Measurements from ENCODE around the gene VARS2. TPM values are rescaled to one million over a fixed set of nuclear protein-coding genes. Genes with fewer than 3 reads are reported as not detected.
A peak's percentile ranks its signal among the peaks of the same experiment; 100 is the strongest.

The VARS2 gene
- polyA plus RNA-seq, 1 of the 3 experiments (the other 2 are of a cell fraction): 31.2 TPM

DNA sequence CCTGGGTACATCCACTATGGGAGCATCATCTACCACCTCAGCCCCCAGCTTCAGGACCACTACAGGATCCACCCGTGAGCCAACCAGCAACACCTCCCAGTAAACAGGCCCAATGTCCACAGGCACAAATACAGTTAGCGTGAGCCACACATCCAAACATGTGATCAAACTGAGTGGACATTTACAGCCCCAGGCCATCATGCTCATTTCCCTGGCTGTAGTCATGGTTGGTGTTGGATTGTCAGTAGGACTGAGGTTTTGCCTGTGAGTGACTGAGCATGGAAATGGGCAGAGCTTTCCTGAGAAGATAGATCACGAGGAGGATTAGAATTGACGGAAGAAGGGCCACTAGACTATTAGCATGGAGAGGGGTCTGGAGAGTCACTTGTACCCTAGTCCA is 58.8 kb downstream of the VARS2 start:
- Histone ChIP-seq H3K4me1 (ENCODE audit: control insufficient read depth in 1 of 2, insufficient read depth in 2 of 2, low read depth in 1 of 2, low read length in 1 of 2) (no peaks in the 10 kb centered on the region), H3K9ac (no peak overlapping the region), H3F3A (replicated peaks; ENCODE audit: insufficient read depth) (no peaks in the 10 kb centered on the region), H2AFZ (ENCODE audit: low read depth) (no peak overlapping the region), H3K4me2 (no peak overlapping the region), H3K27me3 (ENCODE audit: insufficient read depth) (no peaks in the 10 kb centered on the region; the same call in 1 of the 2 replicates), H3K4me3 (ENCODE audit: low read depth in 2 of 2, low read length in 1 of 2) (no peak overlapping the region), H3K9me2 (no peaks in the 10 kb centered on the region), H3K36me3 (replicated peaks in 1 of 2; ENCODE audit: control insufficient read depth in 1 of 2, insufficient read depth in 2 of 2, low read length in 1 of 2) (no peaks in the 10 kb centered on the region), H3K79me2 (ENCODE audit: insufficient read depth) (no peaks in the 10 kb centered on the region), H4K20me1 (ENCODE audit: insufficient read depth) (no peaks in the 10 kb centered on the region), H3K27ac (ENCODE audit: low read depth in 2 of 2, low read length in 1 of 2) (no peak overlapping the region), H3K9me3 (no peaks in the 10 kb centered on the region)
- no peak for TF ChIP-seq FOXJ3 (CRISPR knock-in tag; IDR thresholded peaks at IDR 0.05)
- TF ChIP-seq RFX5 (IDR thresholded peaks at IDR 0.05; ENCODE audit: low read length): no peak
- TF ChIP-seq, protein P1, sequence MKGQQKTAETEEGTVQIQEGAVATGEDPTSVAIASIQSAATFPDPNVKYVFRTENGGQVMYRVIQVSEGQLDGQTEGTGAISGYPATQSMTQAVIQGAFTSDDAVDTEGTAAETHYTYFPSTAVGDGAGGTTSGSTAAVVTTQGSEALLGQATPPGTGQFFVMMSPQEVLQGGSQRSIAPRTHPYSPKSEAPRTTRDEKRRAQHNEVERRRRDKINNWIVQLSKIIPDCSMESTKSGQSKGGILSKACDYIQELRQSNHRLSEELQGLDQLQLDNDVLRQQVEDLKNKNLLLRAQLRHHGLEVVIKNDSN (IDR thresholded peaks at IDR 0.05; ENCODE audit: borderline replicate concordance, low read depth): no peak
- no peak for TF ChIP-seq EP300 (IDR thresholded peaks at IDR 0.05; ENCODE audit: borderline replicate concordance in 1 of 2, low read depth in 1 of 2, low read length in 1 of 2)
- TF ChIP-seq, protein P2, sequence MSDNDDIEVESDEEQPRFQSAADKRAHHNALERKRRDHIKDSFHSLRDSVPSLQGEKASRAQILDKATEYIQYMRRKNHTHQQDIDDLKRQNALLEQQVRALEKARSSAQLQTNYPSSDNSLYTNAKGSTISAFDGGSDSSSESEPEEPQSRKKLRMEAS (IDR thresholded peaks at IDR 0.05; ENCODE audit: low read depth): no peak
- TF ChIP-seq, protein P3, sequence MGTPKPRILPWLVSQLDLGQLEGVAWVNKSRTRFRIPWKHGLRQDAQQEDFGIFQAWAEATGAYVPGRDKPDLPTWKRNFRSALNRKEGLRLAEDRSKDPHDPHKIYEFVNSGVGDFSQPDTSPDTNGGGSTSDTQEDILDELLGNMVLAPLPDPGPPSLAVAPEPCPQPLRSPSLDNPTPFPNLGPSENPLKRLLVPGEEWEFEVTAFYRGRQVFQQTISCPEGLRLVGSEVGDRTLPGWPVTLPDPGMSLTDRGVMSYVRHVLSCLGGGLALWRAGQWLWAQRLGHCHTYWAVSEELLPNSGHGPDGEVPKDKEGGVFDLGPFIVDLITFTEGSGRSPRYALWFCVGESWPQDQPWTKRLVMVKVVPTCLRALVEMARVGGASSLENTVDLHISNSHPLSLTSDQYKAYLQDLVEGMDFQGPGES (IDR thresholded peaks at IDR 0.05; ENCODE audit: low read depth, low read length): no peak
- no peak for TF ChIP-seq SMC3 (IDR thresholded peaks at IDR 0.05; ENCODE audit: low read depth, low read length)
- TF ChIP-seq, protein P4, sequence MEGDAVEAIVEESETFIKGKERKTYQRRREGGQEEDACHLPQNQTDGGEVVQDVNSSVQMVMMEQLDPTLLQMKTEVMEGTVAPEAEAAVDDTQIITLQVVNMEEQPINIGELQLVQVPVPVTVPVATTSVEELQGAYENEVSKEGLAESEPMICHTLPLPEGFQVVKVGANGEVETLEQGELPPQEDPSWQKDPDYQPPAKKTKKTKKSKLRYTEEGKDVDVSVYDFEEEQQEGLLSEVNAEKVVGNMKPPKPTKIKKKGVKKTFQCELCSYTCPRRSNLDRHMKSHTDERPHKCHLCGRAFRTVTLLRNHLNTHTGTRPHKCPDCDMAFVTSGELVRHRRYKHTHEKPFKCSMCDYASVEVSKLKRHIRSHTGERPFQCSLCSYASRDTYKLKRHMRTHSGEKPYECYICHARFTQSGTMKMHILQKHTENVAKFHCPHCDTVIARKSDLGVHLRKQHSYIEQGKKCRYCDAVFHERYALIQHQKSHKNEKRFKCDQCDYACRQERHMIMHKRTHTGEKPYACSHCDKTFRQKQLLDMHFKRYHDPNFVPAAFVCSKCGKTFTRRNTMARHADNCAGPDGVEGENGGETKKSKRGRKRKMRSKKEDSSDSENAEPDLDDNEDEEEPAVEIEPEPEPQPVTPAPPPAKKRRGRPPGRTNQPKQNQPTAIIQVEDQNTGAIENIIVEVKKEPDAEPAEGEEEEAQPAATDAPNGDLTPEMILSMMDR (IDR thresholded peaks at IDR 0.05): no peak
- TF ChIP-seq, protein P5, sequence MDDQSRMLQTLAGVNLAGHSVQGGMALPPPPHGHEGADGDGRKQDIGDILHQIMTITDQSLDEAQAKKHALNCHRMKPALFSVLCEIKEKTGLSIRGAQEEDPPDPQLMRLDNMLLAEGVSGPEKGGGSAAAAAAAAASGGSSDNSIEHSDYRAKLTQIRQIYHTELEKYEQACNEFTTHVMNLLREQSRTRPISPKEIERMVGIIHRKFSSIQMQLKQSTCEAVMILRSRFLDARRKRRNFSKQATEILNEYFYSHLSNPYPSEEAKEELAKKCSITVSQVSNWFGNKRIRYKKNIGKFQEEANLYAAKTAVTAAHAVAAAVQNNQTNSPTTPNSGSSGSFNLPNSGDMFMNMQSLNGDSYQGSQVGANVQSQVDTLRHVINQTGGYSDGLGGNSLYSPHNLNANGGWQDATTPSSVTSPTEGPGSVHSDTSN (IDR thresholded peaks at IDR 0.05): no peak
- DNase-seq: no peak
- ChIA-PET CTCF (interaction anchor here (2.3 kb wide), 1 partner anchor 107 kb away, joined by 6 read pairs; no protein-coding TSS in a partner anchor), POLR2A (no interaction called here)
- WGBS (ENCODE audit: low lambda C conversion rate): 74% methylated on average over 4 of the region's 4 CpGs

DNA sequence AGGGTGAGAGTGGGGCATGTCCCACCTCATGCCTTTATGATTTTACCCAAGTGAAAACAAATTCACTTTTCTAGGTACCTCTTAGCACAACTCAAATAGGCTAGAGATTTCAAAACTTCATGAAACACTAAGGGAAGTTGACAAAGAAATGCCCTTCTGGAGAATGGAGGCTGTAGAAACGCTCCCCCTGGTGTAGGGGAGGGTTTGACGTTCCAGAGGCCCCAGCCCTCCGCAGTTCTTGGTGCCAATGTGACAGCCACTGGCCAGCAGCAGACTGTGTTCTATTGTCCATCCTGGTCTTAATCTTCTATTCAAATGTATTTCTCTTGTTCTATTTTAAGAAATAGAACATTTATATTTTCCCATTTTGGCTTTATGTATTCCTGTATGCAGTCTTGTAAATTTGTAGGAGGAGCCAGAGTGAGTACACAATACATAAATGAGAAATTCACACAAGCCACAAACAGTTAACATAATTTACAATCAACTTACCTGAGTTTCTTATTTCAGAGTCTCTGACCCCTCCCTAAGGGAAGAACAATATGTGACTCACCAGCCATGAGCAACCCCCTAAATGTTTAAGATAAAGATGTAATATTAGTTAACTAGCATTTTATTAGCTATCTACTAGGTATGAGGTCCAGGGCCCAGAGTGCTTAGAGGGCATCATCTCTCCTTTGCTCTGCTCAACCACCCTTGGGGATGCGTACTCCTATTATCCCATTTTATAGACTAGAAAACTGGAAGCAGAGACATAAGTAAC is 60.6 kb downstream of the VARS2 start:
- H3K9me3 ChIP-seq: no peaks in the 10 kb centered on the region
- H2AFZ ChIP-seq (ENCODE audit: low read depth): no peak overlapping the region
- no peaks in the 10 kb centered on the region for H3K36me3 ChIP-seq (replicated peaks in 1 of 2; ENCODE audit: control insufficient read depth in 1 of 2, insufficient read depth in 2 of 2, low read length in 1 of 2)
- no peaks in the 10 kb centered on the region for H4K20me1 ChIP-seq (ENCODE audit: insufficient read depth)
- no peaks in the 10 kb centered on the region for H3K79me2 ChIP-seq (ENCODE audit: insufficient read depth)
- no peak overlapping the region for H3K4me2 ChIP-seq
- H3K9me2 ChIP-seq: no peaks in the 10 kb centered on the region
- no peak for TF ChIP-seq MEF2A (IDR thresholded peaks at IDR 0.05; ENCODE audit: borderline replicate concordance, low read depth)
- TF ChIP-seq FOSL2 (IDR thresholded peaks at IDR 0.05; ENCODE audit: borderline replicate concordance, low read depth): peak; percentile 11; the same call in 1 of the 2 replicates
- no peaks in the 10 kb centered on the region for H3F3A ChIP-seq (replicated peaks; ENCODE audit: insufficient read depth)
- H3K4me1 ChIP-seq (ENCODE audit: control insufficient read depth in 1 of 2, insufficient read depth in 2 of 2, low read depth in 1 of 2, low read length in 1 of 2): no peaks in the 10 kb centered on the region
- no peaks in the 10 kb centered on the region; the same call in 1 of the 2 replicates for H3K27me3 ChIP-seq (ENCODE audit: insufficient read depth)
- no peak overlapping the region for H3K9ac ChIP-seq
- WGBS (ENCODE audit: low lambda C conversion rate): 62% methylated on average over 4 of the region's 4 CpGs
- ChIA-PET CTCF (interaction anchor here (2.3 kb wide), 1 partner anchor 105 kb away, joined by 6 read pairs; no protein-coding TSS in a partner anchor), POLR2A (no interaction called here)
- no peak overlapping the region for H3K4me3 ChIP-seq (ENCODE audit: low read depth in 2 of 2, low read length in 1 of 2)
- DNase-seq: no peak
- H3K27ac ChIP-seq (ENCODE audit: low read depth in 2 of 2, low read length in 1 of 2): no peak overlapping the region
